GM21786 (cell line): ENCODE data around the gene PEMT.

Experiments used
- ATAC-seq: cut with Tn5 transposase; IDR thresholded peaks from one replicate; pipeline ENCODE4 v1.9.1; 2021; ENCODE audit not compliant: unreplicated experiment

The PEMT gene

DNA sequence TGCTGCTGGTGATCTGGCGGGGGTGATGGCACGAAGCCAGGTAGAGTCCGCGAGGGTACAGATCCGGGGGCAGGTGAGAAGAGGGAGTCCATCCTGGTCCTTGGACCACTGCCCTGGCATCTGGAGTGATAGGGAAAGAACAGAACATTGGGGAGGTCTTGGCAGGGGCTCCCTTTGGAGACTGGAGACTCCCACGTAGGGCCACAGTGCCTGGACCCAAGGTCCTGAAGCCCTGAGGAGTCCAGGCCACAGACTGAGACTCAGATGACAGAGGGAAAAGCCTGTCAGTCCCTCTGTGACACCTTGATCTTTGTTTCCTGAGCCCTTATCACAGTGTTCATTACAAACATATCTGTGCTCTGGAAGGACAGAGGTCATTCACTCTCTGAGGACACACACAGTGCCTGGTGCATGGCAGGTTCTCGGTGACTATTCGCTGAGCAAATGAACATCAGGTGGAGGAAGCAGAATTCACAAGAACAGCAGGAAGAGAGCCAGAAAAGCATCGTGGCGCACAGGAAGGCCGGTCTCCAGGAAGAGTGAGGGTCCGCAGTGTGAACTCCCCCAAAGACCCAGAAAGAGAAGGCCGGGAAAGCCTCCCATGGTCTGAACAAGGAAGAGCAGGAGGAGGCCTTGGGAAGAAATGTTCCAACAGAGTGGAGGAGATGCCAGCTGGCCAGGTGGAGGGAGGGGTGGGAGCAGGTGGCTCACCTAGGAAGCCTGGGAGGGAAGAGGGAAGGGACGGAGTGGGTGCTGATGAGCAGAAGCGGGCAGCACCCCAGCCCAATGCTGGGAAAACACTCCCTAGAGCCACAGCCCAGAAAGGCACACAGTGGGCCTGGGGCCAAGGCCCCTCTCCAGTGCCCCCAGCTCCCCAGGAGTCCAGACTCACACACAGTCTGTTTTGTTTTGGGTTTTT is 20.5 kb downstream of the PEMT start:
- no peak for ATAC-seq

- ATAC-seq: no peak
Observed at GRCh38 chr17:17570140-17570797, 21.2 kb downstream of the PEMT start.

DNA sequence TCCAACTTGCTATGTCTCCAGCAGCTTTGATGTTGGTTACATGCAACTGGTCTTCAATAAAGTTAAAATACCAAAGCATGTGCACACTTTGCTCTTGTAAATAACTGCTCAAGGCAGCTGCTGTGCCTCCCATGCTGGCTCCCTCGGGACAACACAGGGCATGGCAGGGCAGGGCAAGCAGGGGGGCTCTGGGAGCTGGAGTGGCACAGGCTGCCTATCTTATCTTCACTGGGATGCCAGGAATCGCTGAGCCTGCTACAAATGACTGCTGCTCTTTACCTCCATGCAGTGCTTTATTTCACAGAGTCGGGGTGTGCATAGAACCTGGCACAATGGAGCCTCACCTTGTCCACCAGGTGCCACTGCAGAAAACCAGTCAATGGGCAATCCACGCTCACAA is 21.8 kb downstream of the PEMT start:
- no peak for ATAC-seq

DNA sequence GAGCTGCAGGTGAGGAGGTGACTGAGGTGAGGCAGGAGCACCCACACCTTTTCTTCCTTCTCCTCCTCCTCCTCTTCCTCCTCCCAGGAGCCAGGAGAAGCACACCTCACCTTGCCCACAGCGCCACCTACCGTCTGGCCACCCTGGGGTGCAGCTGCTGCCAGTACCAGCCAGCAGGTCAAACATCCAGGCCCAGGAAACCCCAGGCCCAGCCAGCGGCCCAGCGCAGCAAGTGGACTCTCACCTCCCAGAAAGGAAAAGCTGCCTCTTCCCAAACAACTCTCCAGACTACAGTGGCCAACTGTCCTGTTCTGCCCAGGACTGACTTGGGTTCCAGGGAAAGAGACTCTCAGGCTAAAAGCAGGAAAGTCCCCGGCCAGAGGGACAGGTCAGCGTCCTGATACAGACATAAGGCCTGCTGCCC is 22.7 kb downstream of the PEMT start:
- ATAC-seq: no peak

GRCh38 chr17:17567631-17568030 is 23.9 kb downstream of the PEMT start:
- no peak for ATAC-seq

GRCh38 chr17:17566896-17567513 is 24.5 kb downstream of the PEMT start:
- no peak for ATAC-seq

DNA sequence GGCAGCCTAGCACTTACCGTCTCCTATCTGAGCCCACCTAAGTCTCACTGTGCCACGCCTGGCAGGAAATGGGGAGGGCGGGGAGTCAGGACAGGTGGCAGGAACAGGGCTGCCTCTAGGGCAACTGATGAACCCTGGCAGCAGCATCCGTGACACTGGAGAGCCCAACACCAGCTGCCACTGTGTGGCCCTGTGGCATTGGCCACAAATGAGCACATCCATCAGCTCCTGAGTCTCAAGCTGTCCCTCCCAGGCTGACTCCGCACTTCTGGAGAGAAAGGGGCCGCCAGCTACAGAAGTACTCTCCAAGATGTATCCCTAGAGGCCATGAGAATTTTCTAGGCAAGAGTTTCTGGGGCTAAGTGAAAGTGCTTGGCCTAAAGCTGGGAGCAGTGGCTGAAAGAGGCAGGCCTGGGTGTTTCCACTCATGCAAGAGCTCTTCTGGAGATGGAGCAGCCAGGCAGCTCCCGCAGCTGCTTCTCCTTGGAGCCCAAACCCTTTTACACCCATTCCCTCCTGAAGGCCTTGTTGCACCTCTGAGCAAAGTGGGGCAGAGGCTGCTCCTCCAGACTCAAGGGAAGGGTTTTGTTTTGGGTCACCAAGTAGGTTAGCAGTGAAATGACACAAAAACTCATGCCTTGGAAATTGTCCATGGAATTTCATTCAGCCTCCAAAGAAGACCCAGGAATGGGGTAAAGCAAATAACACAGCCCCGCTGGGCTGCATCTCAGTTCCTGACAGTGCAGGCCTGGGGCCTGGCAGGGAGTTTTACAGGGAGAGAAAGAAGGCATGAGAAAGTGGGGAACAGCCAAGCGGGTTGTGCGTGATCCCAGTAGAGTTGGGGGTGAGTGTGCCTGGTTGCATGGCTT is 25.8 kb downstream of the PEMT start:
- no peak for ATAC-seq

DNA sequence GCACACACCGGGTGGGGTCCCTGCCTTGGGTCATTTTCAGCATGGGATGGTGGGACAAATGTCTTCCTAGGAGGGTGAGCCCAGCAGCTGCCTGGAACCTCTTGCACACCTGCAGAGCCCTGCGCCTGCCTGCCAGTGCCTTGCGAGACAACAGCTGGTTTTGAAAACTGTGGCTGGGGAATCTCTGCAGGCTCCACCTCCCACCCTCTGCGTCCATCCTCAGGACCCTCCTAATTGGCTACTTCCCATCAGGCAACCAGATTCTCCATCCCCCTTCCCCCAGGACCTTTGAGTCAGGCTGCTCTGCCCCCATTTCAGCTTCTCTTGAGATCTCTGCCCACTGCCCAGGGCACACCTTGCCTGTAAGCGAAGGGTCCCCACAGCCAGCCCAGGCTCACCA is 26.6 kb downstream of the PEMT start:
- no peak for ATAC-seq

DNA sequence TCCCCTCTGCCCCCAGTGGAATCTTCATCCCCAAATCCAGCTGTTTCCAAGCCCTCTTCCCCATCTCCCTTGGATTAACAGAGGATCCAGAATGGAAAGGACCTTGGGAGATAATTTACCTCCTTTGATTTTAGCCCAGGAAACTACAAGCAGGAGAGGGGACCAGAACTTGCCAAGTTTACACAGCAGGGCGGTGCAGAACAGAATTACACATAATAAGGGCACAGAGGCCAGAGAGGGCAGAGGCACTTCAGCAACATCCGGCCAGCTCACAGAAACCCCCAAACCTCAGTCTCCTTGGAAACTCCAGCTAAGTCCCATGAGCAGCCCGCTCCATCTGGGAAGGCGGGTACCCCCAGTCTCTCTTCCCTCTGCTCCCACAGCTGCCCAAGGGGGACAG is 27.2 kb downstream of the PEMT start:
- no peak for ATAC-seq

DNA sequence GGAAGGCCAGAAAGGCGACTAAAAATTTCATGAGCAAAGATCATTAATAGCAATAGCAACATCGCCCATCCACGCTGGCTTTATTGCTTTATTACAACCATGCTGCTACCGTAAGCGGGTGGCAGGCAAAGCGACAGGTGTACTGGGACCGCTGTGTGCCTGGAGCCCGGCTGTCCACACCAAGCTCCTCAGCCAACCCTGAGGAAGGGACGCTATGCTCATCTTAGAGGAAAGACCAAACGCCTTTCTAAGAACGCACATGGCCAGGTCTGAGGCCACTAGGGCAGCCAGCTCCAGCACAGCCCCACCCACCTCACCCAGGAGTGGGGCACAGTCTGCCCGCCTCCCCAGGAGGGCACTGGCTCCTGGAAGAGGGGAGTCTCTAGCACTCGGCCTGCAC is 28.0 kb downstream of the PEMT start:
- no peak for ATAC-seq

- no peak for ATAC-seq
Observed at GRCh38 chr17:17562146-17562511, 29.4 kb downstream of the PEMT start.

GRCh38 chr17:17561408-17562145 is 29.9 kb downstream of the PEMT start:
- ATAC-seq: no peak

DNA sequence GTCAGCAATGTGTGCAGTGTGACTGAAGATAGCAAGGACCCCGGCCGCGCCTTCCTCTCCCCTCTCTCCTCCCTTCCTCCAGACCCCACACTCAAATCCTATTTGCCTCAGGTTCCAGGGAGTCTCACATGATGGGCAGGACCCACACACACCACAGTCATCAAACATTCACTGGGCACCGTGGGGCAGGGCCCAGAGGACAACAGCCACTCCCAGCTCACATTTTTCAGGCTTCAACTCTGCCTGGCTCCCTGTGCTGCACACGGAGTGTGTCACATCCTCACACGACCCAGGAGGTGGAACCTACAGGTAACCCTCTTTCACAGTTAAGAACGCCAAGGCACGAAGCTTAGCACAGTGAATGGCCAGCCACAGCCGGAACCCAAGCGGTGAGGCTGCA is 30.5 kb downstream of the PEMT start:
- no peak for ATAC-seq

DNA sequence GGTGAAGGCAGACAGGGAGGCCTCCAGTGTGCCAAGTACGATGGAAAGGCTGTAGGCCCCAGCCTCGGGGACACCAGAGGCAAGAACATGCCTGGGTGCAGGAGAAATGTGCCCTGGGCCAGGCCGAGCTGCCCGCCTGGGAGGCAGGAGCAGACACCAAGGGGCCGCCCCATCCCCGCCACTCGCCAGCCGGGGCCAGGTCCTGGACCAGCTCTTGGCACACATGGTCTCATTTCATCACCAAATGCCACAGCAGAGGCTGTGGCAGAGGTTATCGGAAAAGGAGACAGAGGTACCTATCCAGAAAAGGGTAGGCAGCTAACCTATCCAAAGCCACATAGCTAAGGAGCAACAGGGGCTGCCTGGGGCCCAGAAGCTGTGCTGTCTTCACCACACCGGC is 31.3 kb downstream of the PEMT start:
- no peak for ATAC-seq

DNA sequence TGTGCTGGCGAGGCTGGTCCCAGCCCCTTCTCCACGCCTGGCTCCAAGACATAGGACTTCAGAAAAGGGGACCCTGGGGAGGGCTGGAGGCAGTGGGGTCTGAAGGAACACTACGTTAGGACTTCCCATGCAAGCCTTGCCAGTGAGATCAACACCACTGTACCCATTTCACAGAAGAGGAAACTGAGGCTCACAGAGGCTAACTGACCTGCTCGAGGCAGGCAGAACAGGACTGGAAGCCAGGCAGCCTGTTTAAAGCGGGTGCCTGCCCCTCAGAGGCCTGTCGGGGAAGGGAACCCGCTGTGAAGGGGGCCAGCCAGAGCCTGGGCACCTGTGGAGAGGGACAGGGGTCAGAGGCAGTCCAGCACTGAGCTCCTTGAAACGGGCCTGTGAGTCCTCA is 32.3 kb downstream of the PEMT start:
- no peak for ATAC-seq

DNA sequence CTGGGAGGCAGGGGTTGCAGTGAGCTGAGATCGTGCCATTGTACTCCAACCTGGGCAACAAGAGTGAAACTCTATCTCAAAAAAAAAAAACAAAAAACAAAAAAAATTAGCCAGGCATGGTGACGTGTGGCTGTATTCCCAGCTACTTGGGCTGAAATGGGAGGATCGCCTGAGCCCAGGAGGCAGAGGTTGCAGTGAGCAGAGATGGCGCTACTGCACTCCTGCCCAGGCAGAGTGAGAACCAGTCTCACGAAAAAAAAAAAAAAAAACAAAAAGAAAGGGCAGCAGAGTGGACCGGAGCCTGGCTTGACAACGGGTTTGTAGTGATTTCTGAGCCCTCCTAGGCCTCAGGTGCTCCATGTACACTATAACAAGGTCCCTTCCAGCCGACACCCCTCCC is 33.1 kb downstream of the PEMT start:
- ATAC-seq: no peak

DNA sequence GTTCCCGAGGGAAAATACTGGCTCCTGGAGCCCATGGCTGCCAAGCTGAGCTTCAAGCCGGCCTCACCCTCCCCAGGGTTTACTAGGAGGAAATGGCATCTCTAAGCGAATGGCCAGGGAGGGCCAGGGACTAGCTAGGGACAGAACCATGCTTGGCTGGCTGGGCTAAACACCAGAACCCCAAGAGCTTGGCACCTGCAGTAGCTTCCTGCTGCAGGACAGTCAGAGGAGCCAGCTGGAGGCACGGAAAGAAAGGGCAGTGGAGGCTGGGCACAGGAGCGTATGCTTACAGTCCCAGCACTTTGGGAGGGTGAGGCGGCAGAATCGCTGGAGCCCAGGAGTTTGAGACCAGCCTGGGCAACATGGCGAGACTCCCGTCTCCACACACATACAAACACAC is 33.7 kb downstream of the PEMT start:
- ATAC-seq: no peak

- no peak for ATAC-seq
Observed at GRCh38 chr17:17556671-17557070, 34.8 kb downstream of the PEMT start.

GRCh38 chr17:17555906-17556305 is 35.6 kb downstream of the PEMT start:
- no peak for ATAC-seq

DNA sequence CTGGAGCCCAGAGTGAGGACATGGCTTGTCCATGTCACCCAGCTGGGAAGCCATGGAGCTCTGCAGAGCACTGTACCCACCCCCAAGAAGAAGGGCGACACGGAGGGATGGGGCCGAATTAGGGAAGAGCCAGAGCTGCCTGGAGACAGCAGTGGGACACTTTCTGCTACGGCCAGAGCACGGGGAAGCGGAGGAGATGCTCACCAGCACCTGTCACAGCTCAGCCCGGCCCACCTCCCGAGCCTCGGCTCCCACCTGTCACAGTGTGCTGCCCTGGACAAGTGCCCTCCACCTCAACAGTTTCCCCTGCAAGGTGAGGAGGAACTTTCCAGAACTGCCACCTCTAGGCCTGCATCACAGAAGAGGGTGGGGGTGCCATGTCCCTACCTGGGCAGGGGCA is 36.4 kb downstream of the PEMT start:
- ATAC-seq: no peak
